Suppressor macrophage treated with lipopolysaccharide for 4 hours (primary cell): ENCODE data around the gene ACY1.
A peak's percentile ranks its signal among the peaks of the same experiment; 100 is the strongest.

Source experiments
- DNase-seq: peaks from one replicate; pipeline ENCODE4 v3.0.0-alpha.2; 2020

Gene ACY1

DNA sequence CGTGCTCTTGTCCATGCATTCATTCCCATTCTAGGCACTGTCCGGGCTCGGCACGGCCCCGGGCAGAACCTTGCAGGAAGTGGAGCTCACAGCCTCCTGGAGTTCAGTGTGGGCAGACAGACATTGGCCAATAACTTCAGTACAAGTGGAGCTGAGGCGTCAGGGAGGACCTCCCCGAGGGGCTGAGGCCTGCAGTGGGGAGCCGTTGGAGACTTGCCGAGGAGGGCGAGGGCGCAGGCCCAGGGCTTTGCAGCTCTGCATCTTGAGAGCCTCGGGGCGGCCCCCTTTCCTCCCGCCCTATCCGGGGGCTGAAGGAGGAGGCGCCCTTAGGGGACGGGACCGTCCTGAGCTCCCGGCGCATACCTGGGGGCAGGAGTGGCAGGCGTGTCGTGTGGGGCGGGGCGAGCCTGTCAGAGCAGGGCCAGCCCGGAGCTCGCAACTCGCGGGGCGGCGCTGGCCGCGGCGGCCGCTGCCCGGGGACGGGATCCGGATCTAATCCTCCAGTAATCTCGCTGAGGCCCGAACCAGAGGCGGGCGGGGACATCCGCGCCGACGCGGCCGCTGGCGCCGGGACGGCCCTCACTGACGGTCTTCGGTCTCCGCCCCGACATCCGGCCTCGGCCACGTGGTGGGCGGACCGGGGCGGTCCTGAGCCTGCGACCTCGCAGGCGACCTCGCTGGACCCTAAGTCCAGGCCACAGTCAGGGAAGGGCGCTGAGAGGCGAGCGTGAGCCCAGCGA lies at the start of gene ACY1:
Gene ACY1, plus strand, starts transcription at position 698 of the 740 bp plus-strand sequence. CDS start 530 bp downstream, outside the sequence.
- peak; percentile 90 for DNase-seq

- DNase-seq, result no peak
These were observed 49.0 kb upstream of the ACY1 start for GRCh38 chr3:51934139-51934850.

DNA sequence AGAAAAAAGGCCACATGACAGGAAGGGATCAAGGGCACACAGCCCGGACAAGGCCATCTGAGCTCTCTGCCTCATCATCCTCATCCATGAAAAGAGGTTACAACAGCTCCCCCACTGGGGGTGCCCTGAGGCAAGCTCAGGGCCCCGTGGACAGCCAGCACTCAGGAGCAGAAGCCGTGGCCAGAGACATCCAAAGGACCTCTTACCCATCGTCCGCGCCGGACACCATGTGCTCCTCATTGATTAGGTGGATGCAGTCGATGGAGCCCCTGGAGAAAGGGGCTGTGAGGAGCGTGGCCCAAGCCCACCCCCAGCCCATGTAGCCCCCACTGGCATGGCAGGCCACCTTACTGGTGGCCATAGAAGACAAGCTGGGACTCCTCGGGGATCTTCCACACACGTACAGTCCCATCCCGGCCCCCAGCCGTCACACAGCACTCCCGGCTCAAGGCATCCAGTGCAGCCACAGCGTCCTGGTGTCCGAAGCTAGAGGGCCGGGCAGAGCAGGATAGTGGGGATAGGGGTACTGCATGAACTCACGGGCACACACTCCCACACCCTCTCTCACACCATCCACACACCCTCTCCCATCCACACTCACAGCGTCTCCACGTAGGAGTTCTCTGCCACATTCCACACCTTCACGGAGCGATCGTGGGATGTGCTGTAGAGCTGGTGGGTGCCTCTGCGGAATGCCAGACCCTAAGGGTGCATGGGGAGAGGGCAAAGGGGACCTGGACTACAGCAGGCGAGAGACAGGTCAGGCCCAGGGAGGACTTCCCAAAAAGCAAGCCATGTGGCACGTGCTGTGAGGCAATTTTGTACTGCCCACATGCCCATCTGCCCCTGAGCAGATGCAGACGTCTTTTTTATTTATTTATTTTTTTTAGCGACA lies 48.1 kb upstream of the ACY1 start:
- DNase-seq, result no peak

DNA sequence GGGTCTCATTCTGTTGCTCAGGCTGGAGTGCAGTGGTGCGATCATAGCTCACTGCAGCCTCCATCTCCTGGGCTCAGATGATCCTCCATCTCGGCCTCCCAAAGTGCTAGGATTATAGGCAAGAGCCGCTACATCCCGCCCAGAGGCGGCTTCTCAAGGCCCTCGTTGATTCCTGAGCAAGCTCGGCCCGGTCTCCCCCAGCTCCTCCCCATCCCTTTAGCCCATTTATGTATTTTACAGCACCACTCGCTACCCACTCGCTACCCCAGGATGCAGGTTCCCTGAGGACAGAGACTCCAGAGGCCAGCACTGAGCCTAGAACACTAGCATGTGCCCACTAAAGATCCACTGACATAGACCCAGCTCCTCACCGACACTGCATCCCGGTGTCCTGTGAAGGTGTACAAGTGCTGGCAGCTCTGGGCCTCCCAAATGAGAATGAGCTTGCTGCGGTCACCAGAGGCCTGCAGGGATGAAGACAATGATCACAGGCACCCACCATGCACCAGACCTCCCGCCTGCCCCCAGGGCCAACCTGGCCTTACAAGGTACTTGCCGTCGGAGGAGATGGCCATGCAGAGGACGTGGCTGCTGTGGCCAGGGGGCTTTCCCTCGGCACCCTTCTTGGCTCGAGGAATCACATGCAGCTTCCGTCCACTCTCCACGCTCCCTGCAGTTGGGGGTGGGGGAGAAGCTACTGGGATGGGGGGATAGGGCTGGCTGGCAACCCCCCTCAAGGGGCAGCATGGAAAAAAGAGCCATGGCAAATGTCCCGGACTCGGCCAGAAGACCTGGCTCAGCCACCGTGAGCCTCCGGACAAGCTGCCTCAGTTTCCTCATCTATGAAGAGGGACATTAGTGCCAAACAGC lies 47.2 kb upstream of the ACY1 start:
- DNase-seq, result no peak

DNA sequence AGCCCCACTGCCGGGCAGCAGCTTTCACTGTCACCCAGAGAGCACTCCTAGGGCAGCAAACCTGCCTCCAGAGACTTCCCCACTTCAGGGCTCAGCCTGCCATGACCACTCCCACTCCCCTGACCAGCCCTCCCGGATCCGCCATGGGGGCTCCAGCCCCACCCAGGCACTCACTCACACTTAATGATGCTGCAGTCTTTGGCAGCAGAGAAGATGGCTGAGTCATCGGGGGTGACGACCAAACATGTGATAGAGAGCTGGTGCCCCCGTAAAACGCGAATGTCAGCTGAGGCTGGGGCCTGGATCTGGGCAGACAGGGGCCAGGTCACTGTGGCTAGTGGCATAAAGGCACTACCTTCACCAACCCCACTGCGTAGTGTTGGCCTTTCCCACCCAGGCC lies 46.3 kb upstream of the ACY1 start:
- DNase-seq, result no peak

GRCh38 chr3:51937611-51938450 lies 45.5 kb upstream of the ACY1 start:
- DNase-seq, result no peak

GRCh38 chr3:51938780-51939425 lies 44.4 kb upstream of the ACY1 start:
- no peak for DNase-seq

GRCh38 chr3:51940648-51941462 lies 42.5 kb upstream of the ACY1 start:
- DNase-seq, result no peak

- DNase-seq, result no peak
These were observed 41.9 kb upstream of the ACY1 start for GRCh38 chr3:51941463-51941797.

GRCh38 chr3:51941798-51942602 lies 41.3 kb upstream of the ACY1 start, which contains the start of the genes PARP3 and RRP9:
Gene PARP3 (plus strand): TSS chr3:51942363. CDS start chr3:51943356, 993 bp downstream.
Gene RRP9 (minus strand): TSS chr3:51941904. CDS start chr3:51941867, 37 bp downstream.
- peak; percentile 100 for DNase-seq

DNA sequence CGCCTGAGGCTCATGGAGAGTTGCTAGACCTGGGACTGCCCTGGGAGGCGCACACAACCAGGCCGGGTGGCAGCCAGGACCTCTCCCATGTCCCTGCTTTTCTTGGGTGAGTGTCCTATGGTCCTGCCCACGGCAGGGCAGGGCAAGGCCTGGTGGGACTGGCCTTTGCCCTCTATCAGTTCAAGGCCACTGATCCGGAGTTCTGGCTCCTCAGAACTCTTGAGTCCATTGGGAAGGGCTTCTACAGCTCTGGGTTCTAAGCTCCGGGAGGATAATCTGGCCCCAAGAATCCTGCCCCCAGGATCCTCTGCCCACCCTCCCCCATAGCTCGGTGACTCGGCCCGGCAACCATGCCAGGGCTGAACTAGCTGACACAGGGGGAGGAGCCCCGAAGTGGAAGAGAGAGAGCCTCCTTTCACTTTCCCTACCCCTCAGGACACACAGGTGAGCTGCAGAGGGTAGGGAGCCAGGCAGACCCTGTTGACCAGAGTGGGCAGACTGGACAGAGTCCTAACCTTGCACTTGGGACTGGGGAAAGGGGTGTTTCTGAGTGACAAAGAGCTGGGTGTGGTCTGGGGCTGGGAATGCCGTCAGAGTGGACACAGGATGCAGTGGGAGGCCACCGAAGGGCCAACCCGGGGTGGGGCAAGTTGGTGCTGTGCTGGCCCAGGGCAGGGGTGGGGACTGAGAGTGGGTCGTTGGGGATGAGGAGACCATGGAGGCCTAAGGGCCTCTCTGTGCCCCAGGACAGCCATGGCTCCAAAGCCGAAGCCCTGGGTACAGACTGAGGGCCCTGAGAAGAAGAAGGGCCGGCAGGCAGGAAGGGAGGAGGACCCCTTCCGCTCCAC lies 40.5 kb upstream of the ACY1 start:
- peak; percentile 50 for DNase-seq

DNA sequence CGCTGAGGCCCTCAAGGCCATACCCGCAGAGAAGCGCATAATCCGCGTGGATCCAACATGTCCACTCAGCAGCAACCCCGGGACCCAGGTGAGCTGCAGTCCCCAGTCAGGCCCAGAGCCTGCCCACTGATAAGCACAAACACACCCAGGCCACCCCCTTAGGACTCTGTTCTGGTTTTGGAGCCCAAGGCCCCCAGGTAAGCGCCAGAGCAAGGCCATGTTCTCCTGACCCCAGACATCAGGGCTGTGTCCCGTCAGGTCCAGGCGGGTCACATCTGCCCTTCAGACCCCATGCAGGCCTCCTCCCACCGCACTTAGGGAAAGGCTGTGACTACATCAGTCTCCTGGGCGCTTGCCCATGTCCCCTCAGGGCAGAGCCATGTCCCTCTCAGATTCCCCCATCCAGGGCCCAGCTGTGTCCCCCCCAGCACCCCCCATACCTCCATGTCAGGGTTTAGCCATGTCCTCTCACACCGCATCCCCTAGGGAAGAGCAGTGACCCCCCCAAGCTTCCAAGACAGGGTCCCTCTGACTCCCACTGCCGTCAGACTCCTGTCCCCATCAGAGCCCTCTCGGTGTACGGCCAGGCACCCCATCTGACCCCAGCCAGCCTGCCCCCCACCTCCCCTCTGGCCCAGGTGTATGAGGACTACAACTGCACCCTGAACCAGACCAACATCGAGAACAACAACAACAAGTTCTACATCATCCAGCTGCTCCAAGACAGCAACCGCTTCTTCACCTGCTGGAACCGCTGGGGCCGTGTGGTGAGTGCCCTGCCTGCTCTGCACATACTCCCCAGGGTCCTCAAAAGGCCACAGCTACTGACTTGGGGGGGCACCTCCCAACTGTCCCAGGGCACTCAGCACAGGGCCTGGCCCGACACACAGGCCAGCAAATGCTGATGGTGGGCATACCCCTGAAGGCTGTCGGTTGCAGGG lies 39.6 kb upstream of the ACY1 start:
- DNase-seq, result no peak

- DNase-seq, result no peak
These were observed 38.8 kb upstream of the ACY1 start for GRCh38 chr3:51944451-51945021.

- DNase-seq, result no peak
These were observed 38.1 kb upstream of the ACY1 start for GRCh38 chr3:51945031-51945840.

- no peak for DNase-seq
These were observed 37.2 kb upstream of the ACY1 start for GRCh38 chr3:51945926-51946705.
